ENCODE data around the gene RNU5B-1. TPM values are rescaled to one million over a fixed set of nuclear protein-coding genes. Genes with fewer than 3 reads are reported as not detected.
"Not testable (repeated sequence)": the region's sequence is repeated elsewhere in the genome, so short reads cannot be mapped to it uniquely, and the experiment has no call there.

The RNU5B-1 gene
- total and polyA plus RNA-seq, 4 donors: not detected

DNA sequence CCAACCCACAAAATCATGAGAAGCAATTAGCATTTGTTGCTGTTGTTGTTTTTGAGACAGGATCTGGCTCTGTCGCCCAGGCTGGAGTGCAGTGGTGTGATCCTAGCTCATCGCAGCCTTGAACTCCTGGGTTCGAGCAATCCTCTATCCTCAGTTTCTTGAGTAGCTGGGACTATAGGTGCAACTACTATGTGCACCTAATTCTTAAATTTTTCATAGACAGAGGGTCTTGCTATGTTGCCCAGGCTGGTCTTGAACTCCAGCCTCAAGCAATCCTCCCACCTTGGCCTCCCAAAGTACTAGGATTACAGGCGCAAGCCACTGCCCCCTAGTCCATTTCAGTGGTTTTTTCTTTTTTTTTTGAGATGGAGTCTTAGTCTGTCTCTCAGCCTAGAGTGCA is 36.1 kb upstream of the RNU5B-1 start:
- Histone ChIP-seq H3K27me3 (ENCODE audit: control insufficient read depth in 4 of 4, insufficient read depth in 4 of 4, low read length in 3 of 4) (no peaks in the 10 kb centered on the region), H3K27ac (ENCODE audit: low read depth in 1 of 2, low read length in 2 of 2) (no peak overlapping the region), H3K9ac (ENCODE audit: low read depth in 1 of 2, low read length in 2 of 2) (no peak overlapping the region), H3K4me3 (ENCODE audit: low read depth in 1 of 3, low read length in 3 of 3) (no peak overlapping the region), H3K4me1 (ENCODE audit: control insufficient read depth in 4 of 4, insufficient read depth in 4 of 4, low read length in 3 of 4) (peaks cover 0 to 4% (median 0%) of the 10 kb centered on the region in 4 donors), H3K36me3 (ENCODE audit: control insufficient read depth in 4 of 4, insufficient read depth in 3 of 4, low read depth in 1 of 4, low read length in 3 of 4) (peaks cover 2 to 28% (median 9%) of the 10 kb centered on the region in 4 donors), H3K9me3 (ENCODE audit: control insufficient read depth in 4 of 4, low read length in 3 of 4) (no peaks in the 10 kb centered on the region)
- TF ChIP-seq TAF1 (conservative IDR thresholded peaks at IDR 0.05) (no peak), YY1 (IDR thresholded peaks at IDR 0.05) (no peak), RXRA (IDR thresholded peaks at IDR 0.05) (no peak), FOXA2 (IDR thresholded peaks at IDR 0.05) (no peak), SP1 (IDR thresholded peaks at IDR 0.05) (no peak)
- TF ChIP-seq, protein P1, sequence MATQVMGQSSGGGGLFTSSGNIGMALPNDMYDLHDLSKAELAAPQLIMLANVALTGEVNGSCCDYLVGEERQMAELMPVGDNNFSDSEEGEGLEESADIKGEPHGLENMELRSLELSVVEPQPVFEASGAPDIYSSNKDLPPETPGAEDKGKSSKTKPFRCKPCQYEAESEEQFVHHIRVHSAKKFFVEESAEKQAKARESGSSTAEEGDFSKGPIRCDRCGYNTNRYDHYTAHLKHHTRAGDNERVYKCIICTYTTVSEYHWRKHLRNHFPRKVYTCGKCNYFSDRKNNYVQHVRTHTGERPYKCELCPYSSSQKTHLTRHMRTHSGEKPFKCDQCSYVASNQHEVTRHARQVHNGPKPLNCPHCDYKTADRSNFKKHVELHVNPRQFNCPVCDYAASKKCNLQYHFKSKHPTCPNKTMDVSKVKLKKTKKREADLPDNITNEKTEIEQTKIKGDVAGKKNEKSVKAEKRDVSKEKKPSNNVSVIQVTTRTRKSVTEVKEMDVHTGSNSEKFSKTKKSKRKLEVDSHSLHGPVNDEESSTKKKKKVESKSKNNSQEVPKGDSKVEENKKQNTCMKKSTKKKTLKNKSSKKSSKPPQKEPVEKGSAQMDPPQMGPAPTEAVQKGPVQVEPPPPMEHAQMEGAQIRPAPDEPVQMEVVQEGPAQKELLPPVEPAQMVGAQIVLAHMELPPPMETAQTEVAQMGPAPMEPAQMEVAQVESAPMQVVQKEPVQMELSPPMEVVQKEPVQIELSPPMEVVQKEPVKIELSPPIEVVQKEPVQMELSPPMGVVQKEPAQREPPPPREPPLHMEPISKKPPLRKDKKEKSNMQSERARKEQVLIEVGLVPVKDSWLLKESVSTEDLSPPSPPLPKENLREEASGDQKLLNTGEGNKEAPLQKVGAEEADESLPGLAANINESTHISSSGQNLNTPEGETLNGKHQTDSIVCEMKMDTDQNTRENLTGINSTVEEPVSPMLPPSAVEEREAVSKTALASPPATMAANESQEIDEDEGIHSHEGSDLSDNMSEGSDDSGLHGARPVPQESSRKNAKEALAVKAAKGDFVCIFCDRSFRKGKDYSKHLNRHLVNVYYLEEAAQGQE (IDR thresholded peaks at IDR 0.05): no peak
- 97% methylated on average over 4 of the region's 4 CpGs for WGBS
- no peak for DNase-seq (ENCODE audit: low spot score)

DNA sequence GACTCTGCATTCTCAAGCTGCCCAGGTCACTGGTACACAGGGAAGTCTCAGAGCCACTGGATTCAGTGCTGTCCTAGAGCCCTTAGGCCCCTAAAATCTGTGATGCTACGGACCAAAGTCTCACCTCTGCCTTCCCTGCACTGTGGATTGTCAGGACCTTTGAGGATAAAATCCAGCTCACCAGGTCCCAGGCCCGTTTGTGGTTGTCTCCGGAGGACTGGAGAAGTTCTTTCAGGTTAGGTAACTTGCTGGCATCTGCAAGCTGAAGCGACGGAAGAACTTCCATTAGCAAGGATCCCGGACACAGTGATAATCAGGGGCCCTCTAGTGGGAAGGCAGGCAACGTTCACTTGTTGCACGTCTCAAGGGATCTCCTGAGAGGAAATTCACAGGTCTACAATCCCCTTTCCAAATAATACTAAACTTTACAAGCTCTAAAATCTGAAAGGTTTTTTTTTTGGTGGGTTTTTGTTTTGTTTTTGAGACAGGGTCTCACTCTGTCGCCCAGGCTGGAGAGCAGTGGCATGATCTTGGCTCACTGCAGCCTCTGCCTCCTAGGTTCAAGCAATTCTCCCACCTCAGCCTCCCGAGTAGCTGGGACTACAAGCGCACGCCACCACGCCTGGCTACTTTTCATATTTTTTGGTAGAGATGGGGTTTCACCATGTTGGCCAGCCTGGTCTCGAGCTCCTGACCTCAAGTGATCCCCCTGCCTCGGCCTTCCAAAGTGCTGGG is 33.5 kb upstream of the RNU5B-1 start:
- peaks cover 0 to 13% (median 6%) of the 10 kb centered on the region in 4 donors for H3K36me3 ChIP-seq (ENCODE audit: control insufficient read depth in 4 of 4, insufficient read depth in 3 of 4, low read depth in 1 of 4, low read length in 3 of 4)
- not testable (repeated sequence) for H3K4me1 ChIP-seq (ENCODE audit: control insufficient read depth in 4 of 4, insufficient read depth in 4 of 4, low read length in 3 of 4); H3K27ac ChIP-seq (ENCODE audit: low read depth in 1 of 2, low read length in 2 of 2); H3K9ac ChIP-seq (ENCODE audit: low read depth in 1 of 2, low read length in 2 of 2); H3K9me3 ChIP-seq (ENCODE audit: control insufficient read depth in 4 of 4, low read length in 3 of 4); H3K4me3 ChIP-seq (ENCODE audit: low read depth in 1 of 3, low read length in 3 of 3); H3K27me3 ChIP-seq (ENCODE audit: control insufficient read depth in 4 of 4, insufficient read depth in 4 of 4, low read length in 3 of 4)
- DNase-seq (ENCODE audit: low spot score): peak; percentile 44
- WGBS: 53% methylated on average over 15 of the region's 15 CpGs
- peak; percentile 84 to 90 for TF ChIP-seq RAD21 (IDR thresholded peaks at IDR 0.05)
- TF ChIP-seq, protein P2, sequence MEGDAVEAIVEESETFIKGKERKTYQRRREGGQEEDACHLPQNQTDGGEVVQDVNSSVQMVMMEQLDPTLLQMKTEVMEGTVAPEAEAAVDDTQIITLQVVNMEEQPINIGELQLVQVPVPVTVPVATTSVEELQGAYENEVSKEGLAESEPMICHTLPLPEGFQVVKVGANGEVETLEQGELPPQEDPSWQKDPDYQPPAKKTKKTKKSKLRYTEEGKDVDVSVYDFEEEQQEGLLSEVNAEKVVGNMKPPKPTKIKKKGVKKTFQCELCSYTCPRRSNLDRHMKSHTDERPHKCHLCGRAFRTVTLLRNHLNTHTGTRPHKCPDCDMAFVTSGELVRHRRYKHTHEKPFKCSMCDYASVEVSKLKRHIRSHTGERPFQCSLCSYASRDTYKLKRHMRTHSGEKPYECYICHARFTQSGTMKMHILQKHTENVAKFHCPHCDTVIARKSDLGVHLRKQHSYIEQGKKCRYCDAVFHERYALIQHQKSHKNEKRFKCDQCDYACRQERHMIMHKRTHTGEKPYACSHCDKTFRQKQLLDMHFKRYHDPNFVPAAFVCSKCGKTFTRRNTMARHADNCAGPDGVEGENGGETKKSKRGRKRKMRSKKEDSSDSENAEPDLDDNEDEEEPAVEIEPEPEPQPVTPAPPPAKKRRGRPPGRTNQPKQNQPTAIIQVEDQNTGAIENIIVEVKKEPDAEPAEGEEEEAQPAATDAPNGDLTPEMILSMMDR (IDR thresholded peaks at IDR 0.05; ENCODE audit: low read depth, low read length, missing input control): peak; percentile 73

DNA sequence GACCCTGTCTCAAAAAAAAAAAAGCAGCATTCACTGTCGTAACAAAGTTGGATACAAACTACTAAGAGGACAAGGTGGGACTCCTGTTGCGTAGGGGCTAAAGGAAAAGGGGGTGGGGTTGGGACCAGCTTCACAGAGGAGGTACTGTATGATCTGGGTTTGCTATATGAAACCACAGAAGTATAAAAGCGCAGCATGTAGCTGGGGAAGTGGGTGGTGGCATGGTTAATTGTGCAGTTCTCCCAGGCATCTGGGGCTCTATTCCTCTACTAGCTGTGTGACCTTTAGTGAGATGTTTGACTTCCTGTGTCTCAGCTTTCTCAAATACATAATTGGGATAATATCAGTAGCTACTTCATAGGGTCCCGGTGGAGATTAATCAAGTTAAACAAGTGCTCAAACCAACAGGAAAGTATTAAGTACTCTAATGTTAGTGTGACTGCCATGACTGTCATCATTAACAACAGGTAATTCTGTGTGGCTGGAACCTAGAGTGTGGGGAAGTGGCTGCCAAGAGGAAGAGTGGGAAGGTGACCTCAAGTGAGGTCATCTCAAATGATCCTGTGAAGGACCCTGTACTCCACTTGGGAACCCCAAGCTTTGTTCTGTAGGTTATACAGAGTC is 29.3 kb upstream of the RNU5B-1 start:
- H3K9me3 ChIP-seq (ENCODE audit: control insufficient read depth in 4 of 4, low read length in 3 of 4): no peaks in the 10 kb centered on the region
- DNase-seq (ENCODE audit: low spot score): no peak
- peaks cover 0 to 4% (median 0%) of the 10 kb centered on the region in 4 donors for H3K4me1 ChIP-seq (ENCODE audit: control insufficient read depth in 4 of 4, insufficient read depth in 4 of 4, low read length in 3 of 4)
- H3K9ac ChIP-seq (ENCODE audit: low read depth in 1 of 2, low read length in 2 of 2): no peak overlapping the region
- 88% methylated on average over 4 of the region's 4 CpGs for WGBS
- H3K4me3 ChIP-seq (ENCODE audit: low read depth in 1 of 3, low read length in 3 of 3): no peak overlapping the region
- H3K27ac ChIP-seq (ENCODE audit: low read depth in 1 of 2, low read length in 2 of 2): no peak overlapping the region
- H3K36me3 ChIP-seq (ENCODE audit: control insufficient read depth in 4 of 4, insufficient read depth in 3 of 4, low read depth in 1 of 4, low read length in 3 of 4): peaks cover 0 to 3% (median 0%) of the 10 kb centered on the region in 4 donors
- H3K27me3 ChIP-seq (ENCODE audit: control insufficient read depth in 4 of 4, insufficient read depth in 4 of 4, low read length in 3 of 4): no peaks in the 10 kb centered on the region
- TF ChIP-seq EGR1 (IDR thresholded peaks at IDR 0.05; ENCODE audit: low read depth in 2 of 2): no peak
- TF ChIP-seq GABPA (IDR thresholded peaks at IDR 0.05 in 1 of 2, conservative IDR thresholded peaks at IDR 0.05 in 1 of 2): no peak
- TF ChIP-seq YY1 (IDR thresholded peaks at IDR 0.05): no peak
- TF ChIP-seq RXRA (IDR thresholded peaks at IDR 0.05): no peak
- TF ChIP-seq, protein P1 (IDR thresholded peaks at IDR 0.05): no peak
- no peak for TF ChIP-seq HNF4G (IDR thresholded peaks at IDR 0.05)
- TF ChIP-seq HNF4A (conservative IDR thresholded peaks at IDR 0.05): no peak
- TF ChIP-seq, protein P2 (IDR thresholded peaks at IDR 0.05; ENCODE audit: low read depth, low read length, missing input control): no peak
- no peak for TF ChIP-seq FOXA1 (IDR thresholded peaks at IDR 0.05)
- TF ChIP-seq, protein P3, sequence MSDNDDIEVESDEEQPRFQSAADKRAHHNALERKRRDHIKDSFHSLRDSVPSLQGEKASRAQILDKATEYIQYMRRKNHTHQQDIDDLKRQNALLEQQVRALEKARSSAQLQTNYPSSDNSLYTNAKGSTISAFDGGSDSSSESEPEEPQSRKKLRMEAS (IDR thresholded peaks at IDR 0.05): no peak
- no peak for TF ChIP-seq FOXA2 (IDR thresholded peaks at IDR 0.05)

All from liver (tissue), 9 donors.